OCI-LY7 (cell line): ENCODE results near the gene SPPL2B.
"Not testable (repeated sequence)": the region's sequence is repeated elsewhere in the genome, so short reads cannot be mapped to it uniquely, and the experiment has no call there.

Experiments
- CTCF ChIP-seq: fragments of 200-600 bp; sonication (generic); conservative IDR thresholded peaks from 2 replicates; pipeline ENCODE4 v1.5.1; 2014; ENCODE audit warnings: mild to moderate bottlenecking, antibody characterized with exemption, low read length, moderate library complexity, mixed read lengths
- EZH2phosphoT487 ChIP-seq: fragments of 200-600 bp; sonication (generic); IDR thresholded peaks from 2 replicates; pipeline ENCODE4 v1.6.1; 2018; ENCODE audit warnings: low read depth, borderline replicate concordance, mild to moderate bottlenecking, mixed run types, antibody characterized with exemption, low read length, moderate library complexity, mixed read lengths

DNA sequence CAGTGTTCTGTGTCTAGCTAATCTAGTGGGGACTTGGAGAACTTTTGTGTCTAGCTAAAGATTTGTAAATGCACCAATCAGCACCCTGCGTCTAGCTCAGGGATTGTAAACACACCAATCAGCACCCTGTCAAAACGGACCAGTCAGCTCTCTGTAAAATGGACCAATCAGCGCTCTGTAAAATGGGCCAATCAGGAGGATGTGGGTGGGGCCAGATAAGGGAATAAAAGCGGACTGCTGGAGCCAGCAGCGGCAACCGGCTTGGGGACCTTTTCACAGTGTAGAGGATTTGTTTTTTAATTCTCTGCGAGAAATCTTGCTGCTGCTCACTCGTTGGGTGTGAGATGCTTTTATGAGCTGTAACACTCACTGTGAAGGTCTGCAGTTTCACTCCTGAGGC lies 64.4 kb downstream of the SPPL2B start:
- TF ChIP-seq CTCF, EZH2phosphoT487: not testable (repeated sequence)
